BLaER1 treated with 17β-estradiol and CSF1 and Interleukin-3, amounts not matched to agents 10 nM and 100 nM (cell line): Measurements from ENCODE around the gene DPF3.

Source experiments
- H3K27ac ChIP-seq, 11 experiments: shearing (Covaris generic); formaldehyde crosslinking; 2 replicates each; pipeline ENCODE4 v1.8.1; 2022
- H3K27me3 ChIP-seq, 11 experiments: shearing (Covaris generic); formaldehyde crosslinking; 2 replicates each; pipeline ENCODE4 v1.8.1; 2022
- H3K36me3 ChIP-seq, 11 experiments: shearing (Covaris generic); formaldehyde crosslinking; 2 replicates each; pipeline ENCODE4 v1.8.1; 2022
- H3K4me1 ChIP-seq, 10 experiments: shearing (Covaris generic); formaldehyde crosslinking; 2 replicates each; pipeline ENCODE4 v1.8.1; 2022
- H3K4me2 ChIP-seq, 11 experiments: shearing (Covaris generic); formaldehyde crosslinking; 2 replicates each; pipeline ENCODE4 v1.8.1; 2022
- H3K4me3 ChIP-seq, 10 experiments: shearing (Covaris generic); formaldehyde crosslinking; 2 replicates each; pipeline ENCODE4 v1.8.1; 2022
- H3K9ac ChIP-seq, 11 experiments: shearing (Covaris generic); formaldehyde crosslinking; 2 replicates each; pipeline ENCODE4 v1.8.1; 2022
- H3K9me3 ChIP-seq, 11 experiments: shearing (Covaris generic); formaldehyde crosslinking; replicated peaks in 1 of 11; 2 replicates each; pipeline ENCODE4 v1.8.1; 2022
- H4K20me1 ChIP-seq, 11 experiments: shearing (Covaris generic); formaldehyde crosslinking; 2 replicates each; pipeline ENCODE4 v1.8.1; 2022
- Cebpa-rat ChIP-seq, 11 experiments: shearing (Covaris generic); IDR thresholded peaks; 2 replicates each; pipeline ENCODE4 v1.8.1; 2022

The DPF3 gene

GRCh38 chr14:72644758-72645489, 249.0 kb downstream of the DPF3 start:
- Histone ChIP-seq H3K4me2 (no peak overlapping the region), H3K27ac (no peak overlapping the region), H3K27me3 (no peaks in the 10 kb centered on the region), H3K36me3 (no peaks in the 10 kb centered on the region), H3K9me3 (peaks cover 0 to 20% (median 6%) of the 10 kb centered on the region in 11 experiments; a peak in 12 of 22 replicates), H3K9ac (no peak overlapping the region), H3K4me3 (no peak overlapping the region), H4K20me1 (no peaks in the 10 kb centered on the region), H3K4me1 (peaks cover 0 to 17% (median 0%) of the 10 kb centered on the region in 10 experiments; a peak in 4 of 20 replicates)
- no peak for TF ChIP-seq Cebpa-rat (IDR thresholded peaks at IDR 0.05)

- H3K27ac ChIP-seq, result no peak overlapping the region
Measured at GRCh38 chr14:72644038-72644437, 249.9 kb downstream of the DPF3 start.

GRCh38 chr14:72643317-72643801, 250.5 kb downstream of the DPF3 start:
- Histone ChIP-seq H3K27me3 (no peaks in the 10 kb centered on the region), H3K4me2 (peak overlapping the region in 2 of 11 experiments; percentile 27 to 43; a peak in 2 of 22 replicates), H3K4me1 (peaks cover 0 to 17% (median 0%) of the 10 kb centered on the region in 10 experiments; a peak in 5 of 20 replicates), H3K36me3 (0 out of 22 replicates have a peak, but pooled peaks cover 0 to 3% (median 0%) of the 10 kb centered on the region in 11 experiments), H4K20me1 (no peaks in the 10 kb centered on the region), H3K9me3 (peaks cover 8 to 36% (median 21%) of the 10 kb centered on the region in 11 experiments; a peak in 20 of 22 replicates), H3K4me3 (no peak overlapping the region), H3K9ac (no peak overlapping the region), H3K27ac (no peak overlapping the region)
- TF ChIP-seq Cebpa-rat (IDR thresholded peaks at IDR 0.05), result no peak

More at GRCh38 chr14:72644038-72644437, 249.9 kb downstream of the DPF3 start:
- Histone ChIP-seq H4K20me1 (no peaks in the 10 kb centered on the region), H3K9me3 (peaks cover 7 to 29% (median 15%) of the 10 kb centered on the region in 11 experiments; a peak in 20 of 22 replicates), H3K27me3 (no peaks in the 10 kb centered on the region), H3K36me3 (0 out of 22 replicates have a peak, but pooled peaks cover 0 to 3% (median 0%) of the 10 kb centered on the region in 11 experiments), H3K4me1 (peaks cover 0 to 17% (median 0%) of the 10 kb centered on the region in 10 experiments; a peak in 4 of 20 replicates), H3K4me3 (no peak overlapping the region), H3K9ac (no peak overlapping the region), H3K4me2 (no peak overlapping the region)
- TF ChIP-seq Cebpa-rat (IDR thresholded peaks at IDR 0.05), result no peak

- peak overlapping the region in 2 of 11 experiments; percentile 12 to 57; a peak in 3 of 22 replicates for H3K4me2 ChIP-seq
- H3K9me3 ChIP-seq, result peaks cover 8 to 37% (median 21%) of the 10 kb centered on the region in 11 experiments; a peak in 20 of 22 replicates
- peaks cover 0 to 25% (median 0%) of the 10 kb centered on the region in 10 experiments; a peak in 5 of 20 replicates for H3K4me1 ChIP-seq
- TF ChIP-seq Cebpa-rat (IDR thresholded peaks at IDR 0.05), result no peak
- H4K20me1 ChIP-seq, result no peaks in the 10 kb centered on the region
- no peak overlapping the region for H3K9ac ChIP-seq
- H3K4me3 ChIP-seq, result no peak overlapping the region
- H3K27ac ChIP-seq, result no peak overlapping the region
- no peaks in the 10 kb centered on the region for H3K27me3 ChIP-seq
- 0 out of 22 replicates have a peak, but pooled peaks cover 0 to 3% (median 0%) of the 10 kb centered on the region in 11 experiments for H3K36me3 ChIP-seq
Measured at GRCh38 chr14:72640911-72641485, 252.9 kb downstream of the DPF3 start.

GRCh38 chr14:72638021-72638420, 255.9 kb downstream of the DPF3 start:
- Histone ChIP-seq H3K36me3 (0 out of 22 replicates have a peak, but pooled peaks cover 0 to 3% (median 0%) of the 10 kb centered on the region in 11 experiments), H3K27me3 (no peaks in the 10 kb centered on the region), H3K4me1 (peaks cover 0 to 19% (median 0%) of the 10 kb centered on the region in 10 experiments; a peak in 5 of 20 replicates), H3K27ac (no peak overlapping the region), H3K9me3 (peaks cover 8 to 37% (median 21%) of the 10 kb centered on the region in 11 experiments; a peak in 20 of 22 replicates), H3K4me3 (no peak overlapping the region), H3K4me2 (peak overlapping the region in 4 of 11 experiments; percentile 8 to 44 (median 14); a peak in 5 of 22 replicates), H4K20me1 (no peaks in the 10 kb centered on the region), H3K9ac (no peak overlapping the region)
- TF ChIP-seq Cebpa-rat (IDR thresholded peaks at IDR 0.05), result no peak

- Histone ChIP-seq H4K20me1 (no peaks in the 10 kb centered on the region), H3K4me2 (no peak overlapping the region)
Measured at GRCh38 chr14:72636871-72637270, 257.0 kb downstream of the DPF3 start.

GRCh38 chr14:72636094-72636493, 257.8 kb downstream of the DPF3 start:
- TF ChIP-seq Cebpa-rat (IDR thresholded peaks at IDR 0.05), result no peak
- Histone ChIP-seq H3K4me2 (no peak overlapping the region), H3K9me3 (peaks cover 8 to 28% (median 17%) of the 10 kb centered on the region in 11 experiments; a peak in 20 of 22 replicates), H3K9ac (no peak overlapping the region), H3K4me1 (peaks cover 0 to 14% (median 0%) of the 10 kb centered on the region in 10 experiments; a peak in 5 of 20 replicates), H3K27ac (no peak overlapping the region), H3K4me3 (no peak overlapping the region), H3K36me3 (0 out of 22 replicates have a peak, but pooled peaks cover 0 to 3% (median 0%) of the 10 kb centered on the region in 11 experiments), H4K20me1 (no peaks in the 10 kb centered on the region), H3K27me3 (no peaks in the 10 kb centered on the region)

More at GRCh38 chr14:72636871-72637270, 257.0 kb downstream of the DPF3 start:
- no peaks in the 10 kb centered on the region for H3K27me3 ChIP-seq
- TF ChIP-seq Cebpa-rat (IDR thresholded peaks at IDR 0.05), result no peak
- peaks cover 0 to 17% (median 0%) of the 10 kb centered on the region in 10 experiments; a peak in 5 of 20 replicates for H3K4me1 ChIP-seq
- H3K4me3 ChIP-seq, result no peak overlapping the region
- H3K36me3 ChIP-seq, result 0 out of 22 replicates have a peak, but pooled peaks cover 0 to 3% (median 0%) of the 10 kb centered on the region in 11 experiments
- peaks cover 8 to 30% (median 19%) of the 10 kb centered on the region in 11 experiments; a peak in 20 of 22 replicates for H3K9me3 ChIP-seq
- H3K27ac ChIP-seq, result no peak overlapping the region
- H3K9ac ChIP-seq, result no peak overlapping the region

- TF ChIP-seq Cebpa-rat (IDR thresholded peaks at IDR 0.05), result no peak
- Histone ChIP-seq H3K4me3 (no peak overlapping the region), H3K27ac (no peak overlapping the region), H3K4me2 (no peak overlapping the region), H3K9ac (no peak overlapping the region), H3K36me3 (0 out of 22 replicates have a peak, but pooled peaks cover 0 to 3% (median 0%) of the 10 kb centered on the region in 11 experiments), H3K27me3 (no peaks in the 10 kb centered on the region), H3K9me3 (peaks cover 8 to 23% (median 15%) of the 10 kb centered on the region in 11 experiments; a peak in 20 of 22 replicates), H3K4me1 (peaks cover 0 to 10% (median 0%) of the 10 kb centered on the region in 10 experiments; a peak in 5 of 20 replicates), H4K20me1 (no peaks in the 10 kb centered on the region)
Measured at GRCh38 chr14:72634691-72635616, 258.9 kb downstream of the DPF3 start.
